SK-N-SH treated with all-trans-retinoic acid at 6 μM for 48 hours (cell line): Measurements from ENCODE around the gene AGT.

Experiments used
- ATAC-seq: fragments of 200-7000 bp; cut with Tn5 transposase; 3 replicates; pipeline ENCODE4 v1.9.1; 2020; ENCODE audit warnings: mild to moderate bottlenecking, moderate library complexity
- ARNTL ChIP-seq: fragments of 450-650 bp; formaldehyde crosslinking; IDR thresholded peaks from 2 replicates; pipeline ENCODE4 v1.5.0; 2020; ENCODE audit warnings: low read depth, mild to moderate bottlenecking, moderate library complexity, borderline replicate concordance
- BACH2 ChIP-seq: fragments of 250-450 bp; sonication (Bioruptor Pico); IDR thresholded peaks from 2 replicates; pipeline ENCODE4 v1.9.0; 2021; ENCODE audit warnings: mild to moderate bottlenecking, borderline replicate concordance
- CREB5 ChIP-seq: fragments of 250-450 bp; sonication (Bioruptor Pico); IDR thresholded peaks from 2 replicates; pipeline ENCODE4 v1.5.1; 2020; ENCODE audit warnings: low read depth, mild to moderate bottlenecking, moderate library complexity
- CSDC2 ChIP-seq: fragments of 250-450 bp; sonication (Bioruptor Pico); IDR thresholded peaks from 2 replicates; pipeline ENCODE4 v1.5.0; 2020; ENCODE audit warnings: mild to moderate bottlenecking, moderate library complexity
- CSRNP3 ChIP-seq: fragments of 250-450 bp; sonication (Bioruptor Pico); IDR thresholded peaks from 2 replicates; pipeline ENCODE4 v1.5.1; 2021; ENCODE audit warnings: mild to moderate bottlenecking, moderate library complexity
- GLIS3 ChIP-seq: fragments of 250-450 bp; sonication (Bioruptor Pico); IDR thresholded peaks from 2 replicates; pipeline ENCODE4 v1.5.0; 2020; ENCODE audit warnings: mild to moderate bottlenecking, moderate library complexity
- ISL1 ChIP-seq: fragments of 250-450 bp; sonication (Bioruptor Pico); IDR thresholded peaks from 2 replicates; pipeline ENCODE4 v2.1.2; 2022; ENCODE audit warnings: mild to moderate bottlenecking, moderate library complexity
- OSR1 ChIP-seq: fragments of 250-450 bp; sonication (Bioruptor Pico); IDR thresholded peaks from 2 replicates; pipeline ENCODE4 v1.8.0; 2022; ENCODE audit warnings: moderate library complexity, mild to moderate bottlenecking, inconsistent platforms
- PATZ1 ChIP-seq: fragments of 250-450 bp; sonication (Bioruptor Pico); IDR thresholded peaks from 2 replicates; pipeline ENCODE4 v1.8.0; 2020; ENCODE audit warnings: mild to moderate bottlenecking, moderate library complexity, borderline replicate concordance
- POU6F1 ChIP-seq: fragments of 250-450 bp; sonication (Bioruptor Pico); IDR thresholded peaks from 2 replicates; pipeline ENCODE4 v1.8.0; 2021; ENCODE audit warnings: low read depth, mild to moderate bottlenecking, moderate library complexity, borderline replicate concordance
- PPARA ChIP-seq: fragments of 250-450 bp; sonication (Bioruptor Pico); IDR thresholded peaks from 2 replicates; pipeline ENCODE4 v1.5.0; 2020; ENCODE audit warnings: mild to moderate bottlenecking, borderline replicate concordance
- RARB ChIP-seq: fragments of 250-450 bp; sonication (Bioruptor Pico); IDR thresholded peaks from 2 replicates; pipeline ENCODE4 v1.8.0; 2021; ENCODE audit warnings: mild to moderate bottlenecking, moderate library complexity
- SNAI2 ChIP-seq: fragments of 250-450 bp; sonication (Bioruptor Pico); IDR thresholded peaks from 2 replicates; pipeline ENCODE4 v1.5.0; 2020; ENCODE audit warnings: mild to moderate bottlenecking, moderate library complexity
- TCF4 ChIP-seq: fragments of 250-450 bp; sonication (Bioruptor Pico); IDR thresholded peaks from 2 replicates; pipeline ENCODE4 v1.8.0; 2021; ENCODE audit warnings: mild to moderate bottlenecking, moderate library complexity, borderline replicate concordance
- TOX ChIP-seq: fragments of 250-450 bp; sonication (Bioruptor Pico); IDR thresholded peaks from 2 replicates; pipeline ENCODE4 v1.8.0; 2021; ENCODE audit warnings: mild to moderate bottlenecking, moderate library complexity, borderline replicate concordance
- TSHZ2 ChIP-seq: fragments of 250-450 bp; sonication (Bioruptor Pico); IDR thresholded peaks from 2 replicates; pipeline ENCODE4 v1.5.0; 2020; ENCODE audit warnings: mild to moderate bottlenecking, moderate library complexity
- ZC3H10 ChIP-seq: fragments of 250-450 bp; sonication (Bioruptor Pico); IDR thresholded peaks from 2 replicates; pipeline ENCODE4 v1.5.1; 2021; ENCODE audit warnings: mild to moderate bottlenecking, moderate library complexity
- ZFP3 ChIP-seq: fragments of 250-450 bp; sonication (Bioruptor Pico); IDR thresholded peaks from 2 replicates; pipeline ENCODE4 v1.5.0; 2020; ENCODE audit warnings: mild to moderate bottlenecking, moderate library complexity
- ZFP30 ChIP-seq: fragments of 450-650 bp; formaldehyde crosslinking; IDR thresholded peaks from 2 replicates; pipeline ENCODE4 v1.5.0; 2022; ENCODE audit warnings: mild to moderate bottlenecking, moderate library complexity
- ZNF565 ChIP-seq: fragments of 450-650 bp; formaldehyde crosslinking; conservative IDR thresholded peaks from 2 replicates; pipeline ENCODE4 v1.5.0; 2020; ENCODE audit warnings: low read depth, mild to moderate bottlenecking, moderate library complexity
- ZNF70 ChIP-seq: fragments of 450-650 bp; formaldehyde crosslinking; IDR thresholded peaks from 2 replicates; pipeline ENCODE4 v1.5.0; 2020; ENCODE audit warnings: mild to moderate bottlenecking, moderate library complexity
- ZNF8 ChIP-seq: fragments of 450-650 bp; formaldehyde crosslinking; IDR thresholded peaks from 2 replicates; pipeline ENCODE4 v1.5.0; 2020; ENCODE audit warnings: mild to moderate bottlenecking, moderate library complexity

AGT gene

GRCh38 chr1:230679192-230679591, 34.7 kb downstream of the AGT start:
- TF ChIP-seq CREB5: no peak
- no peak for TF ChIP-seq ZC3H10 (CRISPR knock-in tag)
- TF ChIP-seq CSDC2: no peak
- TF ChIP-seq GLIS3: no peak
- no peak for TF ChIP-seq TSHZ2
- no peak for TF ChIP-seq ZNF8 (CRISPR knock-in tag)
- TF ChIP-seq RARB (CRISPR knock-in tag): no peak
- TF ChIP-seq SNAI2 (CRISPR knock-in tag): no peak
- TF ChIP-seq ARNTL (CRISPR knock-in tag): no peak
- no peak for TF ChIP-seq ZNF565
- TF ChIP-seq CSRNP3 (CRISPR knock-in tag): no peak
- TF ChIP-seq POU6F1: no peak
- no peak for TF ChIP-seq ZNF70 (CRISPR knock-in tag)
- TF ChIP-seq BACH2 (CRISPR knock-in tag): no peak
- TF ChIP-seq, all 23 proteins: peak for 0
- no peak for ATAC-seq

- no peak for ATAC-seq
- TF ChIP-seq ISL1 (CRISPR knock-in tag) (no peak), ZNF565 (no peak), BACH2 (CRISPR knock-in tag) (no peak), ZC3H10 (CRISPR knock-in tag) (no peak), OSR1 (CRISPR knock-in tag) (no peak), SNAI2 (CRISPR knock-in tag) (no peak), ZFP3 (CRISPR knock-in tag) (no peak), ZFP30 (CRISPR knock-in tag) (no peak), CSDC2 (no peak)
Observed at GRCh38 chr1:230677200-230677599, 36.7 kb downstream of the AGT start.

- ATAC-seq: no peak
- TF ChIP-seq ISL1 (CRISPR knock-in tag) (no peak), RARB (CRISPR knock-in tag) (no peak), ZFP30 (CRISPR knock-in tag) (no peak)
Observed at GRCh38 chr1:230674581-230674980, 39.3 kb downstream of the AGT start.

GRCh38 chr1:230669543-230669942, 44.4 kb downstream of the AGT start:
- ATAC-seq: no peak
- TF ChIP-seq CSDC2 (no peak), ISL1 (CRISPR knock-in tag) (no peak), RARB (CRISPR knock-in tag) (no peak), ZNF565 (no peak), TOX (no peak), ARNTL (CRISPR knock-in tag) (no peak), ZFP3 (CRISPR knock-in tag) (no peak), ZFP30 (CRISPR knock-in tag) (no peak), TCF4 (CRISPR knock-in tag) (no peak), SNAI2 (CRISPR knock-in tag) (no peak), ZNF8 (CRISPR knock-in tag) (no peak), CREB5 (no peak), GLIS3 (no peak), ZNF70 (CRISPR knock-in tag) (no peak), PATZ1 (CRISPR knock-in tag) (no peak), TSHZ2 (no peak), OSR1 (CRISPR knock-in tag) (no peak), PPARA (no peak)
